Left cardiac atrium (tissue), 4 donors: ENCODE data around the gene GABRG3. TPM values are rescaled to one million over a fixed set of nuclear protein-coding genes. Genes with fewer than 3 reads are reported as not detected.

Source experiments
- ATAC-seq, 2 donors: fragments of 200-7000 bp; cut with Tn5 transposase; one replicate each; pipeline ENCODE4 v1.9.1; 2020; ENCODE audit warnings: mild to moderate bottlenecking in 2 of 2, moderate library complexity in 2 of 2
- DNase-seq: peaks from one replicate; pipeline ENCODE4 v3.0.0-alpha.2; 2020
- intact Hi-C, 2 donors: fragments of 100-400 bp; cut with DNase I; formaldehyde crosslinking; loops; one replicate each; pipeline versions ENCODE4 v1.14.1 to v1.15.1; 2022 to 2023
- total RNA-seq, 2 donors: library from RNA; stranded (reverse); fragmentation: NEBNext Ultra II Directional; extraction: Animal tissue kit (Norgen Biotek cat#: 25700); gene quantifications; one replicate each; pipeline ENCODE4 v1.2.1, GENCODE V29; 2021
- donor health status: DM: no; HTN: yes; CAD: no.
- donor health status: DM: no; HTN: yes; CAD: no; lungs with severe emphysema.
- donor health status: DM: yes; HTN: yes; CAD: no.
- donor health status: Dilated cardiomyopathy.

The GABRG3 gene
- total RNA-seq, 2 donors from 2014 or later: not detected

- no peak for DNase-seq
- ATAC-seq: no peak
- intact Hi-C loops: no loop called here
Observed at GRCh38 chr15:27057904-27058645, 87.1 kb downstream of the GABRG3 start.

- intact Hi-C loops: no loop called here
Observed at GRCh38 chr15:27058939-27059338, 88.0 kb downstream of the GABRG3 start.

GRCh38 chr15:27059610-27060202 is 88.7 kb downstream of the GABRG3 start:
- no peak for DNase-seq
- intact Hi-C loops: no loop called here
- peak; percentile 50 to 60 for ATAC-seq

More at GRCh38 chr15:27058939-27059338, 88.0 kb downstream of the GABRG3 start:
- no peak for ATAC-seq
- no peak for DNase-seq

- no peak for ATAC-seq
- no peak for DNase-seq
- intact Hi-C loops: no loop called here
Observed at GRCh38 chr15:27061739-27062138, 90.8 kb downstream of the GABRG3 start.

- ATAC-seq: no peak
- intact Hi-C loops: no loop called here
- no peak for DNase-seq
Observed at GRCh38 chr15:27062951-27063350, 92.0 kb downstream of the GABRG3 start.

- DNase-seq (no peak), ATAC-seq (no peak)
- intact Hi-C loops: no loop called here
Observed at GRCh38 chr15:27064080-27064479, 93.1 kb downstream of the GABRG3 start.

GRCh38 chr15:27065151-27065550 is 94.2 kb downstream of the GABRG3 start:
- DNase-seq (no peak), ATAC-seq (no peak)
- intact Hi-C loops: no loop called here

GRCh38 chr15:27065785-27066184 is 94.8 kb downstream of the GABRG3 start:
- DNase-seq: no peak
- intact Hi-C loops: no loop called here
- ATAC-seq: no peak

- DNase-seq (no peak), ATAC-seq (no peak)
- intact Hi-C loops: no loop called here
Observed at GRCh38 chr15:27066446-27066845, 95.5 kb downstream of the GABRG3 start.

GRCh38 chr15:27067175-27067574 is 96.2 kb downstream of the GABRG3 start:
- DNase-seq (no peak), ATAC-seq (no peak)
- intact Hi-C loops: no loop called here

- ATAC-seq (no peak), DNase-seq (no peak)
- intact Hi-C loops: no loop called here
Observed at GRCh38 chr15:27070841-27071240, 99.9 kb downstream of the GABRG3 start.

- no peak for DNase-seq
- intact Hi-C loops: no loop called here
- no peak for ATAC-seq
Observed at GRCh38 chr15:27074179-27074578, 103.2 kb downstream of the GABRG3 start.

- ATAC-seq (no peak), DNase-seq (no peak)
- intact Hi-C loops: no loop called here
Observed at GRCh38 chr15:27077790-27078189, 106.8 kb downstream of the GABRG3 start.

GRCh38 chr15:27081676-27082418 is 110.9 kb downstream of the GABRG3 start:
- DNase-seq (no peak), ATAC-seq (no peak)
- intact Hi-C loops: no loop called here

- intact Hi-C loops: no loop called here
- DNase-seq: no peak
- no peak for ATAC-seq
Observed at GRCh38 chr15:27082526-27082925, 111.5 kb downstream of the GABRG3 start.

GRCh38 chr15:27084844-27085243 is 113.9 kb downstream of the GABRG3 start:
- DNase-seq: no peak
- intact Hi-C loops: no loop called here
- no peak for ATAC-seq

GRCh38 chr15:27086149-27086548 is 115.2 kb downstream of the GABRG3 start:
- DNase-seq (no peak), ATAC-seq (no peak)
- intact Hi-C loops: no loop called here

GRCh38 chr15:27086805-27087204 is 115.8 kb downstream of the GABRG3 start:
- ATAC-seq: peak in 1 of 2 donors; percentile 57
- intact Hi-C loops: no loop called here
- peak; percentile 62 for DNase-seq

GRCh38 chr15:27087651-27088583 is 116.9 kb downstream of the GABRG3 start:
- intact Hi-C loops: no loop called here
- no peak for DNase-seq
- no peak for ATAC-seq
